HepG2 (cell line): ENCODE measurements around the gene PFN2. TPM values are rescaled to one million over a fixed set of nuclear protein-coding genes. Genes with fewer than 3 reads are reported as not detected.
A peak's percentile ranks its signal among the peaks of the same experiment; 100 is the strongest.
"Not testable (repeated sequence)": the region's sequence is repeated elsewhere in the genome, so short reads cannot be mapped to it uniquely, and the experiment has no call there.

Source experiments
- ATAC-seq: fragments of 200-7000 bp; cut with Tn5 transposase; 3 replicates; pipeline ENCODE4 v1.9.1; 2020; ENCODE audit warnings: mild to moderate bottlenecking, moderate library complexity
- BruUV-seq: library from RNA; stranded (reverse); fragments of 400-500 nt; replicated peaks from 2 replicates; lab custom pipeline; 2021; lab: Mats Ljungman, UMichigan
- CTCF ChIA-PET: fragments of 300-600 bp; formaldehyde crosslinking; extraction: SDS; loops from one replicate; lab custom pipeline; 2021; ENCODE audit warnings: low total read pairs, inconsistent platforms, low intra/inter-chr PET ratio; lab: Yijun Ruan, JAX
- POLR2A ChIA-PET: fragments of 350-600 bp; sonication (Branson Sonifier 250); formaldehyde crosslinking; loops from one replicate; lab custom pipeline; 2020; ENCODE audit warnings: antibody characterized with exemption, inconsistent platforms; lab: Yijun Ruan, JAX
- DNase-seq: peaks from one replicate; pipeline ENCODE4 v3.0.0-alpha.2; 2015; ENCODE audit warnings: low spot score
- FAIRE-seq: peaks from 3 replicates; lab custom pipeline; 2011; peaks lifted over from hg19 to GRCh38; lab: Jason Lieb, UNC
- H2AFZ ChIP-seq: one replicate; pipeline ENCODE4 v1.6.1; 2011; ENCODE audit warnings: low read length, inconsistent platforms
- H3K27ac ChIP-seq: fragments of 300-600 bp; 3 replicates; pipeline ENCODE4 v1.8.0; 2011; ENCODE audit warnings: mixed run types, mild to moderate bottlenecking, mixed read lengths, low read length, inconsistent platforms; ENCODE audit not compliant: insufficient read depth; ENCODE audit errors: extremely low read length
- H3K27me3 ChIP-seq, 2 experiments: fragments of 200-600 bp in 1 of 2; 2 replicates in 1 of 2; 3 replicates in 1 of 2; pipeline versions ENCODE4 v1.6.0 to v1.8.0; 2011; ENCODE audit warnings: low read length in 2 of 2, mild to moderate bottlenecking in 2 of 2, moderate library complexity in 2 of 2, inconsistent platforms in 1 of 2; ENCODE audit not compliant: insufficient read depth in 2 of 2, control insufficient read depth in 1 of 2
- H3K36me3 ChIP-seq, 2 experiments: fragments of 200-600 bp in 1 of 2; replicated peaks in 1 of 2; 2 replicates in 1 of 2; 3 replicates in 1 of 2; pipeline versions ENCODE4 v1.5.1 to v1.8.0; 2011; ENCODE audit warnings: low read length in 2 of 2, inconsistent platforms in 1 of 2; ENCODE audit not compliant: insufficient read depth in 2 of 2, control insufficient read depth in 1 of 2
- H3K4me1 ChIP-seq: 2 replicates; pipeline ENCODE4 v1.5.1; 2012; ENCODE audit warnings: low read length, inconsistent platforms; ENCODE audit not compliant: insufficient read depth
- H3K4me2 ChIP-seq: 2 replicates; pipeline ENCODE4 v1.6.0; 2011; ENCODE audit warnings: low read depth, low read length, inconsistent platforms
- H3K4me3 ChIP-seq, 3 experiments: fragments of 200-600 bp in 1 of 3; sonication (generic), shearing (Covaris generic) in 1 of 3; replicated peaks in 1 of 3; 2 replicates each; pipeline ENCODE4 v1.5.1; 2011 to 2016; ENCODE audit warnings: low read length in 3 of 3, inconsistent platforms in 2 of 3, low read depth in 2 of 3, mild to moderate bottlenecking in 2 of 3, control low read depth in 1 of 3, mixed read lengths in 1 of 3; ENCODE audit not compliant: insufficient read depth in 1 of 3
- H3K79me2 ChIP-seq: one replicate; pipeline ENCODE4 v1.6.1; 2011; ENCODE audit warnings: low read length, inconsistent platforms; ENCODE audit not compliant: insufficient read depth
- H3K9ac ChIP-seq: 2 replicates; pipeline ENCODE4 v1.6.0; 2011; ENCODE audit warnings: mild to moderate bottlenecking, low read depth, low read length, inconsistent platforms; ENCODE audit not compliant: insufficient read depth
- H3K9me3 ChIP-seq: 2 replicates; pipeline ENCODE4 v1.5.1; 2012; ENCODE audit warnings: mild to moderate bottlenecking, low read length
- H4K20me1 ChIP-seq: 2 replicates; pipeline ENCODE4 v1.6.0; 2011; ENCODE audit warnings: inconsistent platforms, mild to moderate bottlenecking, low read length, moderate library complexity; ENCODE audit not compliant: insufficient read depth
- MAFK ChIP-seq, 2 experiments: IDR thresholded peaks in 1 of 2; conservative IDR thresholded peaks in 1 of 2; 2 replicates each; pipeline ENCODE4 v1.6.1; 2011; ENCODE audit warnings: improper control_type of control experiment in 2 of 2, low read length in 2 of 2
- ZNF549 ChIP-seq: sonication (generic); formaldehyde crosslinking; IDR thresholded peaks from 2 replicates; pipeline ENCODE4 v1.5.0; 2020; ENCODE audit warnings: missing genetic modification reagents
- WGBS: methylation state at CpG from one replicate; pipeline ENCODE4 v1.1.6; 2017; ENCODE audit warnings: low lambda C conversion rate; 5-methylcytosine and 5-hydroxymethylcytosine counted together
- in situ Hi-C: cut with HindIII; loops from 2 replicates; pipeline ENCODE4 v1.10.0; 2017; ENCODE audit warnings: low pct_unique_long_range_greater_than_20kb; ENCODE audit not compliant: extremely low pct_ligation_motif_present
- intact Hi-C: fragments of 100-400 bp; cut with micrococcal nuclease; formaldehyde crosslinking; loops from one replicate; pipeline ENCODE4 v1.10.0; 2022; ENCODE audit not compliant: unreplicated experiment
- polyA plus RNA-seq, 8 experiments: library from polyadenylated mRNA; depleted of rRNA in 3 of 8; stranded (reverse) in 7 of 8; unstranded in 1 of 8; fragments of >200 nt; fragmentation: Illumina TruSeq in 4 of 8; extraction: Trizol in 4 of 8; gene quantifications; 2 replicates each; pipeline versions ENCODE4 v1.2.1 to v1.2.3, GENCODE V29; 2011 to 2016; ENCODE audit warnings: low read depth in 4 of 8, missing spikeins in 1 of 8, mixed read lengths in 1 of 8; ENCODE audit not compliant: insufficient read depth in 1 of 8
- total RNA-seq, 5 experiments: library from RNA; depleted of rRNA; stranded (reverse); fragments of >200 nt; fragmentation: Illumina TruSeq; extraction: Trizol; gene quantifications; 2 replicates each; pipeline ENCODE4 v1.2.3, GENCODE V29; 2016; ENCODE audit warnings: low read depth in 1 of 5

PFN2 gene
- total and polyA plus RNA-seq, 2 of the 13 experiments (the other 11 are each of a cell fraction or from before 2014, with no cell fraction given), result 57.3 to 150 TPM

DNA sequence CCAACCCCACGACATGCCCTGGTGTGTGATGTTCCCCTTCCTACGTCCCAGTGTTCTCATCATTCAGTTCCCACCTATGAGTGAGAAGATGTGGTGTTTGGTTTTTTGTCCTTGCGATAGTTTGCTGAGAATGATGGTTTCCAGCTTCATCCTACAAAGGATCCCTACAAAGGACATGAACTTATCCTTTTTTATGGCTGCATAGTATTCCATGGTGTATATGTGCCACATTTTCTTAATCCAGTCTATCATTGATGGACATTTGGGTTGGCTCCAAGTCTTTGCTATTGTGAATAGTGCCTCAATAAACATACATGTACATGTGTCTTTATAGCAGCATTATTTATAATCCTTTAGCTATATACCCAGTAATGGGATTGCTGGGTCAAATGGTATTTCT lies 26.7 kb downstream of the PFN2 start:
- intact Hi-C loops, result not testable (repeated sequence)

GRCh38 chr3:149942409-149942808 lies 28.3 kb downstream of the PFN2 start:
- no peak for ATAC-seq
- no TSS peak for BruUV-seq
- Histone ChIP-seq H2AFZ (no peak overlapping the region), H3K4me3 (no peak overlapping the region), H3K9ac (no peak overlapping the region), H3K27me3 (no peaks in the 10 kb centered on the region), H3K4me2 (no peak overlapping the region), H3K27ac (no peak overlapping the region), H3K79me2 (no peaks in the 10 kb centered on the region), H3K36me3 (peaks cover 0 to 8% of the 10 kb centered on the region in 2 experiments; a peak in 2 of 5 replicates), H3K9me3 (no peaks in the 10 kb centered on the region), H3K4me1 (no peaks in the 10 kb centered on the region), H4K20me1 (no peaks in the 10 kb centered on the region; the same call in 1 of the 2 replicates)
- in situ Hi-C loops (no loop called here), intact Hi-C loops (no loop called here)
- ChIA-PET POLR2A (no interaction called here), CTCF (no interaction called here)
- no peak for TF ChIP-seq ZNF549
- peak in 1 of 2 experiments; percentile 58; a peak in 2 of 4 replicates for TF ChIP-seq MAFK (conservative IDR thresholded peaks at IDR 0.05 in 1 of 2, IDR thresholded peaks at IDR 0.05 in 1 of 2; ENCODE audit: low read length in 2 of 2)
- DNase-seq, result no peak
- FAIRE-seq, result no peak

More for the DNA sequence above, 26.7 kb downstream of the PFN2 start:
- CTCF ChIA-PET, POLR2A ChIA-PET, H3K4me3 ChIP-seq, H3K9ac ChIP-seq, H3K4me2 ChIP-seq, H3K9me3 ChIP-seq, H4K20me1 ChIP-seq, FAIRE-seq, H3K36me3 ChIP-seq, H3K4me1 ChIP-seq, H3K27ac ChIP-seq, DNase-seq, in situ Hi-C loops, H2AFZ ChIP-seq, BruUV-seq, H3K79me2 ChIP-seq, H3K27me3 ChIP-seq, ATAC-seq: not testable (repeated sequence)
- whole genome bisulfite sequencing, result 100% methylated on average over 3 of the region's 3 CpGs
